Non-pigmented ciliary epithelial cell (primary cell): ENCODE results near the gene FANCI.

Experiments
- DNase-seq: peaks from one replicate; pipeline ENCODE4 v3.0.0-alpha.2; 2010; ENCODE audit warnings: low read depth

The FANCI gene

DNA sequence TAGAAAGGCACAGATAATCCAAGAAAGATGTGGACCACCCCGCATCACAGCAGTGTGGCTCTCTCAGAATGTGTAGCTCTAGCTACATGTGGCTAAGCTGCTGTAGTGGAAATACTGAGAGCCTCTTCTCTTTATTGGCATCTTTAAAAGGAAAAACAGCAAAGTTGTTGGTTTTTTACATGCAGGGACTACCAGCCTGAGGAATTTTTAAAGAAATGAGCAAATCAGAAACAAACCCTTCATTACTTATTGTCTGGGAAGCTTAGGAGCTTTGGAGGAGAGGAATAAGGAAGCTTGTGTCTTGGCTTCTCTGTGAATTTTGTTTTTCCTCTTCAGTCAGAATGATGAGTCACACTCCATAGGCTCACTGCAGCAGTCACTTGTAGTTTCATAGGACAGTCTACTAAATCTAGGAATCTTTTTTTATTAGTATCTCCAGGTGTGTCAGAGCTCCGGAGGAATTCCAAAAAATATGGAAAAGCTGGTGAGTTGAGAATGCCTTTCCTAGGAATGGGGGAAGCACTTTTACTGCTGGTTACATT lies 63.3 kb downstream of the FANCI start:
- DNase-seq, result peak; percentile 19

GRCh38 chr15:89307791-89308190 lies 64.0 kb downstream of the FANCI start:
- peak; percentile 53 for DNase-seq

- no peak for DNase-seq
These were observed 64.5 kb downstream of the FANCI start for GRCh38 chr15:89308236-89308635.

- no peak for DNase-seq
These were observed 66.2 kb downstream of the FANCI start for GRCh38 chr15:89309993-89310392.

DNA sequence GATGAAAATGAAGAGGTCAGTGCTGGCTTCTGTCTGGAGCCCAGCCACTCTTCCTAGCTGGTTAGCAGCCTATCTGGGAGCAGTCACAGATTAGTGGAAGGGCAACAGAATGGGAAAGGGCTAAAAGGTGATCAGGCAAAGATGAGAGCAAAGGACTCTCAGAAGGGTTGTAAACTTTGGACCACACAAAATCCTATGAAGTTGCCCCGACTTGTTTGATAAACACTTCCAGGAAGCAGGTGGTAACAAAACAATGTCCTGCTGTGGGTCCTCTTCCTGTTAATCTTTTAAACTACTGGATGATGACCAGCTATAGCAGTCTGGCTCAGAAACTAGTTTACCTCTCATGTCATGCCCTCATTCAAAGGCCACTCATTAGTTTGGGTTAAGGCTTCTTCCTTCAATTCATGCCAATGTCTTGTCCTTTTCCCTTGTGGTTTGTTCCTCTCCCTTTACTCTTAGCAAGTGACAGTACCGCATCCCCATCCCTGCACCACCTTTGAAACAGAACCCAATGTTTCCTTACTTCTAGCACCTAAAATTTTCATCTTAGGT lies 71.7 kb downstream of the FANCI start:
- DNase-seq, result no peak

DNA sequence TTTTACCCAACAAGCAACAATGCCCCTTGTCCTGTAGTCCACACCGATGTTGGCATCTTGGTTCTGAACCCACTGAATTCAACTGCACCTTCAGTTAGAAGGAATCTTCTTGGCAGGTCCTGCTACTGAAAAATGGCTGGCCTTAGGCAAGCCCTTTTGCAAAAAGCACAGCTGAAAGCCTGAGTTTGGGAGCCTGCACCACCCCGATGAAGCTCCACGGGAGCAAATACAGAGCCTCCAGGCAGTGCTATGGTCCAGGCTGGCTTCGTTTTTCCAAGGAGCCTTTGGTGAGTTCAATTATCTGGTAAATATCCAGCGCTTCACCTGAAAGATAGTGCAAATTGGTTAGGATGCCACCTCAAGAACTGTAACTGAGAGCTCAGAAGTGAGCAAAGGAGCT lies 72.7 kb downstream of the FANCI start:
- DNase-seq, result no peak

GRCh38 chr15:89317186-89317720 lies 73.5 kb downstream of the FANCI start:
- no peak for DNase-seq

GRCh38 chr15:89319678-89320077 lies 75.9 kb downstream of the FANCI start:
- no peak for DNase-seq

- DNase-seq, result no peak
These were observed 76.4 kb downstream of the FANCI start for GRCh38 chr15:89320200-89320599.

- DNase-seq, result no peak
These were observed 78.0 kb downstream of the FANCI start for GRCh38 chr15:89321521-89322410.

DNA sequence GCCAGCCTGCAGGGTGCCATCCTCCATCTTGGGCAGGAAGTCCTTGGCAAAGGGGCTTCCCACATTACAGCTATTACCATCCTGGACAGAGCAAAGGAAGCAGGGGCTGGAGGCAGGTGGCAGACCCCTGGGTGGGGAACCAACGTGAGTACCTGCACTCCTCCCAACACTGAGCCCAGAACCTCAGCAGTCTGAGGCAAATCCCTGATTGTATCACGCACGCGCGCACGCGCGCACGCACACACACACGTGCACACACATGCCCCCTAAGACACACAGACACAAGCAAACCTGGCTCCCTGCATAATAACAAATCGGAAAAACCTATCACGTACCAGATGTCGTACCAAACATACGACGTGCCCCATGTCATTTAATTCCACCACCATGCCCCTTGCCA lies 79.0 kb downstream of the FANCI start:
- no peak for DNase-seq

GRCh38 chr15:89323825-89324224 lies 80.0 kb downstream of the FANCI start:
- no peak for DNase-seq

DNA sequence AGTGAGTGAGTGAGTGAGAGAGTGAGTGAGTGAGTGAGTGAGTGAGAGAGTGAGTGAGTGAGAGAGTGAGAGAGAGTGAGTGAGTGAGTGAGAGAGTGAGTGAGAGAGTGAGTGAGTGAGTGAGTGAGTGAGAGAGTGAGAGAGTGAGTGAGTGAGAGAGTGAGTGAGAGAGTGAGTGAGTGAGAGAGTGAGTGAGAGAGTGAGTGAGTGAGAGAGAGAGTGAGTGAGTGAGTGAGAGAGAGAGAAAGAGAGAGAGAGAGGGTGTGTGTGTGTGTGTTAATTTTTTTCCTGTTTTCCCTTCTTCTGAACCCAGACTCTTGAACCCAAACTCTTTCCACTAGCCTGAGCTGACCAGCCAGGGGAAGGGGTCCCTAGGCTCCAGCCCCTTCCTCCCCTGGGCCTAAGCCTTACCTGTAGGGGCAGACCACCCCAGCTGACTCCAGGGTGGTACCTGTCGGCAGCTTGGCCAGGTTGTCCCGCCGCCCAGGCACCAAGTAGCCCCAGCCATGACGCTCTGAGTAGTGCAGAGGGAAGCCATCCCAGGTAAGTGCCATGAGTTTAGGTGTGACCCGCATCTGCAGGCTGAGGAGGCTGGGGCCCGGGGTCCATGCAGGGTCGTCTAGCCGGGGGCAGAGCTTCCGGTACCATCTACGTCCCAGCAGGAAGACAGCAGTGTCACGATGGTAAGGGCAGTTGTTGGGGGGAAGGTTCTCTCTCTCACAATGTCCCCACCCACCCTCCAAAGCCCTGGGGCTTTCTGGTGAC lies 81.4 kb downstream of the FANCI start:
- DNase-seq, result no peak

DNA sequence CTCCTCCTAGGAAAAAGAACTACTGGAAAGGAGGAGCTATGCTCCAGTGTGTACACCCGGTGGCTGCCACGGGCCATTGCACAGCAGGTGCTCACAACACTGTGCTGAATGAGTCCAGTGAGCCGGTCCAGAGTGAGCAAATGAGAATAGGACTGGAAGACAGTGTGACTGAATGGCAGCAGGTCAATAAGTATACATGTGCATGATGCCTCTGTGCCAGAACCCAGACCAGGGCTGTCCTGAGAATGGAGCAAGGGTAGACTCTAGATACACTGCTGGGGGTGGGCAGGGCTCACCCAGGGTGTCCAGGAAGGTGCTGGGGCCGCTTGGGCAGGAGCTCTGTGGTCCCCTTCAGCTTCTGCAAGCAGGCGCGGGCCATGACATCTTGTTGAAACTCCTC lies 82.5 kb downstream of the FANCI start:
- no peak for DNase-seq

DNA sequence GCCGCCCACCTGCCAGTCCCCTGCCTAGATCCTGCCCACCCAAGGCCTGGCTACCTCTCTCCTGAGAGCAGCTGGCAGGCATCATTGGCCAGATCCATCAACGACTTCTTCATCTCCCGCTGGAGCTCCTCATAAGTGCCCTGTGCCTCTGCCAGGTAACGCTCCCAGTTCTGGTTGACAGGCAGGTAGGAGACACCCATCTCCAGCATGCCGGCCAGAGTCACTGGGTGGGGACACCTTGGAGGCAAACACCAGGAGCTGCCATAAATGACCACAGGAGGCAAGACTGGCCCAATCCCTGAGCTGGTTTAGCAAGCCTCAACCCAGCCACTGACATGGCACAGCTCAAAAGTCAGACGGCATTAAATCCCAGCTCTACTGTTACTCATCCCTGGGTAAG lies 83.3 kb downstream of the FANCI start:
- DNase-seq, result no peak

DNA sequence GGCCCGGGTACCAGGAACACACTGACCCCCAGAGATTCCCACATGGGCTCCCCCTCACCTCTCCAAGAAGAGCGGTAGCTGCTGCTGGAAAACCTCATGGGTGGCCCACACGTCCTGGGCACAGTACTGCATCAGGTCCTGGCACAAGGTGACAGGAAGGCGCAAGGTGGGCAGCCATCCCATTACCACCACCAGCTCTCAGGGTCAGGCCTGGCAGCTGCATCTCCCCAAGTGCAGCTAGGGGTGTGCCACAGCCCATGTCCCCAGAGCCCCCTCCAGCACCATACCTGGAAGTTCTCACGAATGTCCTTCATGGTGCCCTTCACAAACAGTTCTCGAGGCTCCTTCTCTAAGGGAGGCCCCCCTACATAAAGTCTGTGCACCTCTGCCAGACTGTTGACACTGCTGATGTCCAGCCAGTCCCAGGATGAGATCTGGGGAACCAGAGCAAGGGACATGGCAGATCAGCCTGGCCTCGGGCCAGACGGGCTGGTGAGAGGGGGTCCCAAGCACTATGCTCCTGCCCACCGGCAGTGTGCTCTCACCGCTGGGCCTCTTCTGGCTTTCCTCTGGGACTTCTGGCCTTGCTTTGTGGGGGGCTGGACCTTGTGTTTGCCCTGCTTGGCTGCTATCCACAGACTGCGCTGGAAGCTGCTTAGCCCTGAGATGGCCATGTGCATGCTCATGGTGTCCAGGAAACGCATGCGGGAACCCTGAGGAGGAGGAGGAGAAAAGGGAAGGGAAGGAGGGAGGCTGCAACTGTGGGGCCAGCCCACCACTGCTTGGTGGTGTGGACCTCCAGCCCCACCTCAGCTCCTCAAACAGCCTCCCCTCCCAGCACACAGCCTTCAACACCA lies 84.8 kb downstream of the FANCI start:
- no peak for DNase-seq

- no peak for DNase-seq
These were observed 85.7 kb downstream of the FANCI start for GRCh38 chr15:89329329-89330084.

DNA sequence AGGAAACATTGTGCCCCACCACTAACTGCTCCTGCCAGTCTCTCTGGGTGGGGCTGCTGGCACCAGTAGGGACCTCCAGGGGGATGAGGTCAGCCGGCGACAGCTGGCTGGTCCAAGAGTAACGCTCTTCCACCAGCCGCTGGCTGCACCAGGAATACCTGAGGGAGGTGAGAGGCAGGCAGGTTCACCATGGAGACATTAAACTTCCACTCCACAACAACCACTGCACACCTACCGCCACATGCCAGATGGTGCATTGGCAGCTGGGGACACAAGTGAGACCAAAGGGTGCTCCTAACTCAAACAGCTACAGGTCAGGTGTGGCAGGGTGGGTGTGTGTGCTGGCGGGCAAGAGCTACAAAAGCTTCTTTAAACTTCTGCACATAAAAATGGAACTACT lies 86.3 kb downstream of the FANCI start:
- DNase-seq, result no peak

DNA sequence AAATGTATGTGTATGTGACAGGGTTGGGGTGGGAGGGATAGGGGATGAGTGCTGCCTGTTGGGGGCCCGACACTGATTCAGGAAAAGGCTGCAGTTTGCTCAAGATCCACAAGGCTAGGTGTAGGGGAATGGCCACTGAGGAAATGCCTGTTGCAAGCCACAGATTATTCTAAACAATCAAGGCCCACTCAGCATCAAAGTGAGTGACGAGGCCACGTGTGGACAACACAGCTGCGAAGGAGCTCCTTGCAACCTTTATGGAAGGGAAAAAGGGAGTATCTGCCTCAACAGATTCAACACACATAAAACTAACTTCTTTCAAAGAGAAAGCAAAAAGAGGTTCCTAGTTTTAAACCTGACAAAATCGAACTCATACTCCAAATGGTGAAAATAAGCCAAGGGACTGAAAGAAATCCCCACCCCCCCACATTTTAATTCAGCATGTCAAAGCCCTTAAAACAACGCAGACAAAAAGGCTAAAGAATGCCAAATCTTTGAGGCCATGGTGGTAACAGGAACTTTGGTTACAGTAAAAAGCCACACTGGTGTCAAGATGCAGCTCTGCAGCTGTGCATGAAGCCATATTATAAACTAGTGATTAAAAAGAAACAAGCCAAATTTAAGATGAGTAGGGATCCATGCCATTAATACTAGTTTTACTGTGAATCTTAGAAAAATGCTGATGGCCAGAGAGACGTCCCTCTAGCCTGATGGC lies 87.3 kb downstream of the FANCI start:
- DNase-seq, result no peak

- DNase-seq, result no peak
These were observed 88.7 kb downstream of the FANCI start for GRCh38 chr15:89332446-89332845.
